ENCODE measurements around the gene JAK1.

The JAK1 gene

GRCh38 chr1:64847666-64848065 is 118.7 kb downstream of the JAK1 start:
- no peaks in the 10 kb centered on the region for H3K4me1 ChIP-seq (ENCODE audit: control insufficient read depth, insufficient read depth, low read length)
- H3K4me3 ChIP-seq (ENCODE audit: low read depth, low read length) = no peak overlapping the region
- H3K36me3 ChIP-seq (ENCODE audit: control insufficient read depth, insufficient read depth, low read length) = peaks cover 4% of the 10 kb centered on the region
- no peaks in the 10 kb centered on the region for H3K9me3 ChIP-seq (ENCODE audit: control insufficient read depth, insufficient read depth, low read length)
- H3K27me3 ChIP-seq (ENCODE audit: control insufficient read depth, insufficient read depth, low read length) = no peaks in the 10 kb centered on the region
- no peak overlapping the region for H3K9ac ChIP-seq (ENCODE audit: low read depth, low read length)

- H3K9me3 ChIP-seq (ENCODE audit: control insufficient read depth, insufficient read depth, low read length) = no peaks in the 10 kb centered on the region
- H3K9ac ChIP-seq (ENCODE audit: low read depth, low read length) = no peak overlapping the region
- H3K4me1 ChIP-seq (ENCODE audit: control insufficient read depth, insufficient read depth, low read length) = no peaks in the 10 kb centered on the region
- H3K4me3 ChIP-seq (ENCODE audit: low read depth, low read length) = no peak overlapping the region
- peaks cover 4% of the 10 kb centered on the region for H3K36me3 ChIP-seq (ENCODE audit: control insufficient read depth, insufficient read depth, low read length)
- no peaks in the 10 kb centered on the region for H3K27me3 ChIP-seq (ENCODE audit: control insufficient read depth, insufficient read depth, low read length)
These were observed 119.5 kb downstream of the JAK1 start for GRCh38 chr1:64846573-64847430.

GRCh38 chr1:64845831-64846425 is 120.4 kb downstream of the JAK1 start:
- Histone ChIP-seq H3K4me1 (ENCODE audit: control insufficient read depth, insufficient read depth, low read length) (no peaks in the 10 kb centered on the region), H3K9me3 (ENCODE audit: control insufficient read depth, insufficient read depth, low read length) (no peaks in the 10 kb centered on the region), H3K4me3 (ENCODE audit: low read depth, low read length) (no peak overlapping the region), H3K27me3 (ENCODE audit: control insufficient read depth, insufficient read depth, low read length) (no peaks in the 10 kb centered on the region), H3K36me3 (ENCODE audit: control insufficient read depth, insufficient read depth, low read length) (peaks cover 5% of the 10 kb centered on the region), H3K9ac (ENCODE audit: low read depth, low read length) (no peak overlapping the region)

GRCh38 chr1:64844609-64845008 is 121.7 kb downstream of the JAK1 start:
- Histone ChIP-seq H3K9me3 (ENCODE audit: control insufficient read depth, insufficient read depth, low read length) (no peaks in the 10 kb centered on the region), H3K27me3 (ENCODE audit: control insufficient read depth, insufficient read depth, low read length) (no peaks in the 10 kb centered on the region), H3K4me3 (ENCODE audit: low read depth, low read length) (no peak overlapping the region), H3K9ac (ENCODE audit: low read depth, low read length) (no peak overlapping the region), H3K36me3 (ENCODE audit: control insufficient read depth, insufficient read depth, low read length) (peaks cover 7% of the 10 kb centered on the region), H3K4me1 (ENCODE audit: control insufficient read depth, insufficient read depth, low read length) (no peaks in the 10 kb centered on the region)

GRCh38 chr1:64844175-64844574 is 122.2 kb downstream of the JAK1 start:
- H3K36me3 ChIP-seq (ENCODE audit: control insufficient read depth, insufficient read depth, low read length) = peaks cover 11% of the 10 kb centered on the region
- H3K4me3 ChIP-seq (ENCODE audit: low read depth, low read length) = no peak overlapping the region
- no peaks in the 10 kb centered on the region for H3K9me3 ChIP-seq (ENCODE audit: control insufficient read depth, insufficient read depth, low read length)
- H3K4me1 ChIP-seq (ENCODE audit: control insufficient read depth, insufficient read depth, low read length) = no peaks in the 10 kb centered on the region
- no peak overlapping the region for H3K9ac ChIP-seq (ENCODE audit: low read depth, low read length)
- H3K27me3 ChIP-seq (ENCODE audit: control insufficient read depth, insufficient read depth, low read length) = no peaks in the 10 kb centered on the region

- Histone ChIP-seq H3K27me3 (ENCODE audit: control insufficient read depth, insufficient read depth, low read length) (no peaks in the 10 kb centered on the region), H3K9ac (ENCODE audit: low read depth, low read length) (no peak overlapping the region), H3K4me1 (ENCODE audit: control insufficient read depth, insufficient read depth, low read length) (no peaks in the 10 kb centered on the region), H3K36me3 (ENCODE audit: control insufficient read depth, insufficient read depth, low read length) (peaks cover 11% of the 10 kb centered on the region), H3K9me3 (ENCODE audit: control insufficient read depth, insufficient read depth, low read length) (no peaks in the 10 kb centered on the region), H3K4me3 (ENCODE audit: low read depth, low read length) (no peak overlapping the region)
These were observed 122.7 kb downstream of the JAK1 start for GRCh38 chr1:64843675-64844074.

- peaks cover 14% of the 10 kb centered on the region for H3K36me3 ChIP-seq (ENCODE audit: control insufficient read depth, insufficient read depth, low read length)
- H3K9me3 ChIP-seq (ENCODE audit: control insufficient read depth, insufficient read depth, low read length) = no peaks in the 10 kb centered on the region
- H3K27me3 ChIP-seq (ENCODE audit: control insufficient read depth, insufficient read depth, low read length) = no peaks in the 10 kb centered on the region
- no peaks in the 10 kb centered on the region for H3K4me1 ChIP-seq (ENCODE audit: control insufficient read depth, insufficient read depth, low read length)
- no peak overlapping the region for H3K4me3 ChIP-seq (ENCODE audit: low read depth, low read length)
- H3K9ac ChIP-seq (ENCODE audit: low read depth, low read length) = no peak overlapping the region
These were observed 124.1 kb downstream of the JAK1 start for GRCh38 chr1:64842224-64842623.

GRCh38 chr1:64841330-64842065 is 124.9 kb downstream of the JAK1 start:
- H3K27me3 ChIP-seq (ENCODE audit: control insufficient read depth, insufficient read depth, low read length) = no peaks in the 10 kb centered on the region
- no peaks in the 10 kb centered on the region for H3K4me1 ChIP-seq (ENCODE audit: control insufficient read depth, insufficient read depth, low read length)
- H3K36me3 ChIP-seq (ENCODE audit: control insufficient read depth, insufficient read depth, low read length) = peaks cover 14% of the 10 kb centered on the region
- no peak overlapping the region for H3K9ac ChIP-seq (ENCODE audit: low read depth, low read length)
- H3K9me3 ChIP-seq (ENCODE audit: control insufficient read depth, insufficient read depth, low read length) = no peaks in the 10 kb centered on the region
- H3K4me3 ChIP-seq (ENCODE audit: low read depth, low read length) = no peak overlapping the region

GRCh38 chr1:64839732-64840405 is 126.5 kb downstream of the JAK1 start:
- no peaks in the 10 kb centered on the region for H3K9me3 ChIP-seq (ENCODE audit: control insufficient read depth, insufficient read depth, low read length)
- peaks cover 14% of the 10 kb centered on the region for H3K36me3 ChIP-seq (ENCODE audit: control insufficient read depth, insufficient read depth, low read length)
- no peak overlapping the region for H3K9ac ChIP-seq (ENCODE audit: low read depth, low read length)
- no peaks in the 10 kb centered on the region for H3K4me1 ChIP-seq (ENCODE audit: control insufficient read depth, insufficient read depth, low read length)
- no peak overlapping the region for H3K4me3 ChIP-seq (ENCODE audit: low read depth, low read length)
- no peaks in the 10 kb centered on the region for H3K27me3 ChIP-seq (ENCODE audit: control insufficient read depth, insufficient read depth, low read length)

GRCh38 chr1:64839261-64839660 is 127.1 kb downstream of the JAK1 start:
- H3K4me1 ChIP-seq (ENCODE audit: control insufficient read depth, insufficient read depth, low read length) = no peaks in the 10 kb centered on the region
- H3K9ac ChIP-seq (ENCODE audit: low read depth, low read length) = no peak overlapping the region
- peaks cover 14% of the 10 kb centered on the region for H3K36me3 ChIP-seq (ENCODE audit: control insufficient read depth, insufficient read depth, low read length)
- no peaks in the 10 kb centered on the region for H3K9me3 ChIP-seq (ENCODE audit: control insufficient read depth, insufficient read depth, low read length)
- no peaks in the 10 kb centered on the region for H3K27me3 ChIP-seq (ENCODE audit: control insufficient read depth, insufficient read depth, low read length)
- no peak overlapping the region for H3K4me3 ChIP-seq (ENCODE audit: low read depth, low read length)

- Histone ChIP-seq H3K9ac (ENCODE audit: low read depth, low read length) (no peak overlapping the region), H3K4me1 (ENCODE audit: control insufficient read depth, insufficient read depth, low read length) (no peaks in the 10 kb centered on the region), H3K4me3 (ENCODE audit: low read depth, low read length) (no peak overlapping the region), H3K27me3 (ENCODE audit: control insufficient read depth, insufficient read depth, low read length) (no peaks in the 10 kb centered on the region), H3K36me3 (ENCODE audit: control insufficient read depth, insufficient read depth, low read length) (peaks cover 14% of the 10 kb centered on the region), H3K9me3 (ENCODE audit: control insufficient read depth, insufficient read depth, low read length) (no peaks in the 10 kb centered on the region)
These were observed 127.9 kb downstream of the JAK1 start for GRCh38 chr1:64838486-64838885.

All from iPS-15b (cell line).